DMS53 treated with DMSO at 0.1 percent for 48 hours (cell line): ENCODE data around the gene RRP8.

ENCODE experiments used
- DNase-seq: peaks from one replicate; lab custom pipeline; 2025; ENCODE audit not compliant: unreplicated experiment; lab: John Stamatoyannopoulos, UW

RRP8 gene

GRCh38 chr11:6548641-6549040 is 54.8 kb downstream of the RRP8 start:
- no peak for DNase-seq

- no peak for DNase-seq
Measured at GRCh38 chr11:6548121-6548520, 55.3 kb downstream of the RRP8 start.

- no peak for DNase-seq
Measured at GRCh38 chr11:6547177-6547576, 56.2 kb downstream of the RRP8 start.

GRCh38 chr11:6546735-6547134 is 56.7 kb downstream of the RRP8 start:
- DNase-seq: no peak

GRCh38 chr11:6545917-6546605 is 57.4 kb downstream of the RRP8 start:
- DNase-seq: no peak
